H1 (cell line): ENCODE measurements around the gene KCNJ18. TPM values are rescaled to one million over a fixed set of nuclear protein-coding genes. Genes with fewer than 3 reads are reported as not detected.
"Not testable (repeated sequence)": the region's sequence is repeated elsewhere in the genome, so short reads cannot be mapped to it uniquely, and the experiment has no call there.

Experiments used
- CTCF ChIA-PET: fragments of 300-600 bp; sonication (Branson Sonifier 250); formaldehyde crosslinking; loops from one replicate; lab custom pipeline; 2021; ENCODE audit not compliant: partially characterized antibody; lab: Charles Lee
- POLR2A ChIA-PET: fragments of 300-600 bp; sonication (Branson Sonifier 250); formaldehyde crosslinking; loops from one replicate; lab custom pipeline; 2021; ENCODE audit warnings: inconsistent platforms; ENCODE audit not compliant: partially characterized antibody; lab: Charles Lee
- DNase-seq, 2 experiments: peaks; one replicate each; pipeline versions ENCODE4 v3.0.0 to v3.0.0-alpha.2; 2010 to 2022; ENCODE audit warnings: low spot score in 2 of 2, low read depth in 1 of 2, mixed read lengths in 1 of 2
- FAIRE-seq: peaks from 2 replicates; lab custom pipeline; 2011; peaks lifted over from hg19 to GRCh38; lab: Jason Lieb, UNC
- H2AFZ ChIP-seq: 2 replicates; pipeline ENCODE4 v1.8.1; 2012; ENCODE audit warnings: low read length, inconsistent platforms
- H2AK5ac ChIP-seq: 2 replicates; pipeline ENCODE4 v1.6.1; 2013; ENCODE audit warnings: low read depth, low read length
- H2BK120ac ChIP-seq: replicated peaks from 2 replicates; pipeline ENCODE3; 2013; ENCODE audit warnings: low read depth, low read length, inconsistent platforms
- H2BK12ac ChIP-seq: 2 replicates; pipeline ENCODE4 v1.6.1; 2013; ENCODE audit warnings: low read depth, low read length
- H2BK15ac ChIP-seq: 2 replicates; pipeline ENCODE4 v1.6.1; 2013; ENCODE audit warnings: low read length
- H2BK20ac ChIP-seq: 2 replicates; pipeline ENCODE4 v1.6.1; 2013; ENCODE audit warnings: low read length
- H2BK5ac ChIP-seq: 2 replicates; pipeline ENCODE4 v1.6.1; 2013; ENCODE audit warnings: low read depth, low read length
- H3K14ac ChIP-seq: 2 replicates; pipeline ENCODE4 v1.6.1; 2013; ENCODE audit warnings: inconsistent platforms; ENCODE audit not compliant: insufficient read length
- H3K18ac ChIP-seq: 2 replicates; pipeline ENCODE4 v1.6.1; 2013; ENCODE audit warnings: low read length; ENCODE audit errors: extremely low read depth
- H3K23ac ChIP-seq: 2 replicates; pipeline ENCODE4 v1.6.1; 2013; ENCODE audit warnings: inconsistent platforms; ENCODE audit not compliant: insufficient read length
- H3K23me2 ChIP-seq: 2 replicates; pipeline ENCODE4 v1.6.1; 2013; ENCODE audit warnings: low read depth, low read length
- H3K27ac ChIP-seq: 2 replicates; pipeline ENCODE4 v1.6.1; 2011; ENCODE audit warnings: low read depth, low read length, inconsistent platforms
- H3K27me3 ChIP-seq, 4 experiments: replicated peaks in 1 of 4; 1 replicate in 1 of 4; 2 replicates in 3 of 4; pipeline versions ENCODE4 v1.6.1 to v1.8.1; 2011 to 2013; ENCODE audit warnings: low read length in 3 of 4, mild to moderate bottlenecking in 3 of 4, inconsistent platforms in 2 of 4, mixed read lengths in 2 of 4, moderate library complexity in 1 of 4; ENCODE audit not compliant: control insufficient read depth in 3 of 4, insufficient read depth in 3 of 4; ENCODE audit errors: extremely low read depth in 1 of 4
- H3K36me3 ChIP-seq, 4 experiments: 2 replicates each; pipeline versions ENCODE4 v1.6.1 to v1.8.1; 2011 to 2013; ENCODE audit warnings: mild to moderate bottlenecking in 4 of 4, low read length in 3 of 4, moderate library complexity in 2 of 4, control low read depth in 1 of 4, inconsistent platforms in 1 of 4; ENCODE audit not compliant: insufficient read depth in 4 of 4, control insufficient read depth in 2 of 4
- H3K4ac ChIP-seq: replicated peaks from 2 replicates; pipeline ENCODE3; 2013; ENCODE audit warnings: low read length, low read depth, mixed read lengths, inconsistent platforms; ENCODE audit not compliant: insufficient read length
- H3K4me1 ChIP-seq, 4 experiments: replicated peaks in 1 of 4; 1 replicate in 1 of 4; 2 replicates in 3 of 4; pipeline versions ENCODE4 v1.6.1 to v1.8.1; 2011 to 2013; ENCODE audit warnings: low read length in 3 of 4, inconsistent platforms in 2 of 4, mixed read lengths in 1 of 4; ENCODE audit not compliant: insufficient read depth in 4 of 4, control insufficient read depth in 3 of 4
- H3K4me2 ChIP-seq, 2 experiments: 2 replicates each; pipeline versions ENCODE4 v1.6.1 to v1.8.1; 2011 to 2013; ENCODE audit warnings: low read depth in 2 of 2, low read length in 2 of 2, control low read depth in 1 of 2, inconsistent platforms in 1 of 2, mild to moderate bottlenecking in 1 of 2; ENCODE audit not compliant: insufficient read depth in 1 of 2
- H3K4me3 ChIP-seq, 4 experiments: fragments of 200-600, 300-600 bp in 1 of 4; sonication (generic), shearing (Covaris generic), sonication (Bioruptor Twin) in 1 of 4; 2 replicates each; pipeline versions ENCODE4 v1.5.1 to v1.8.1; 2011 to 2016; ENCODE audit warnings: low read length in 4 of 4, low read depth in 3 of 4, control low read depth in 2 of 4, inconsistent platforms in 2 of 4, mild to moderate bottlenecking in 2 of 4, mixed read lengths in 1 of 4, moderate library complexity in 1 of 4; ENCODE audit not compliant: insufficient read depth in 2 of 4; ENCODE audit errors: extremely low read depth in 1 of 4
- H3K56ac ChIP-seq: replicated peaks from 2 replicates; pipeline ENCODE3; 2013; ENCODE audit warnings: low read depth, mild to moderate bottlenecking, mixed read lengths, low read length, inconsistent platforms; ENCODE audit not compliant: insufficient read length
- H3K79me1 ChIP-seq: 2 replicates; pipeline ENCODE4 v1.6.1; 2013; ENCODE audit warnings: low read depth, low read length, control low read depth
- H3K79me2 ChIP-seq, 2 experiments: 2 replicates each; pipeline versions ENCODE4 v1.6.1 to v1.8.1; 2012 to 2013; ENCODE audit warnings: low read length in 2 of 2, mild to moderate bottlenecking in 2 of 2, inconsistent platforms in 1 of 2; ENCODE audit not compliant: insufficient read depth in 2 of 2, control insufficient read depth in 1 of 2
- H3K9ac ChIP-seq, 4 experiments: replicated peaks in 1 of 4; 1 replicate in 1 of 4; 2 replicates in 3 of 4; pipeline versions ENCODE4 v1.6.1 to v1.8.1; 2011 to 2013; ENCODE audit warnings: low read depth in 3 of 4, low read length in 3 of 4, control low read depth in 2 of 4, mild to moderate bottlenecking in 2 of 4, moderate library complexity in 2 of 4, inconsistent platforms in 1 of 4; ENCODE audit errors: extremely low read depth in 1 of 4
- H3K9me3 ChIP-seq, 2 experiments: 2 replicates each; pipeline versions ENCODE4 v1.6.1 to v1.8.1; 2012 to 2013; ENCODE audit warnings: mild to moderate bottlenecking in 2 of 2, moderate library complexity in 2 of 2, control low read depth in 1 of 2, inconsistent platforms in 1 of 2, low read depth in 1 of 2, low read length in 1 of 2, mixed read lengths in 1 of 2; ENCODE audit not compliant: insufficient read depth in 2 of 2
- H4K20me1 ChIP-seq, 2 experiments: replicated peaks in 1 of 2; 2 replicates each; pipeline versions ENCODE3 to v1.8.1; 2011 to 2013; ENCODE audit warnings: inconsistent platforms in 2 of 2, low read length in 2 of 2, mild to moderate bottlenecking in 1 of 2; ENCODE audit not compliant: insufficient read depth in 2 of 2, control insufficient read depth in 1 of 2
- H4K5ac ChIP-seq: 2 replicates; pipeline ENCODE4 v1.6.1; 2013; ENCODE audit warnings: low read length, low read depth, mixed read lengths, inconsistent platforms; ENCODE audit not compliant: insufficient read length
- H4K8ac ChIP-seq: 2 replicates; pipeline ENCODE4 v1.8.0; 2013; ENCODE audit warnings: mild to moderate bottlenecking, moderate library complexity, low read length, inconsistent platforms; ENCODE audit not compliant: insufficient read depth; ENCODE audit errors: extremely low read depth
- H4K91ac ChIP-seq: replicated peaks from 2 replicates; pipeline ENCODE3; 2013; ENCODE audit warnings: low read length, mixed read lengths, inconsistent platforms; ENCODE audit not compliant: insufficient read length
- WGBS, 2 experiments: shearing (Covaris generic) in 1 of 2; methylation state at CpG; one replicate each; pipeline versions ENCODE4 v1.1.6 to v1.1.7; 2013 to 2015; ENCODE audit warnings: low lambda C conversion rate in 2 of 2, mixed read lengths in 2 of 2, inconsistent platforms in 1 of 2, low coverage in 1 of 2, missing lambda C conversion rate in 1 of 2; ENCODE audit not compliant: insufficient replicate concordance in 2 of 2, insufficient coverage in 1 of 2, insufficient read length in 1 of 2; ENCODE audit errors: extremely low coverage in 1 of 2, missing lambda C conversion rate in 1 of 2; 5-methylcytosine and 5-hydroxymethylcytosine counted together
- polyA plus RNA-seq, 7 experiments: library from polyadenylated mRNA; depleted of rRNA in 3 of 7; stranded (reverse) in 5 of 7; unstranded in 2 of 7; fragments of >200 nt in 5 of 7; fragments of 200-250 nt in 2 of 7; gene quantifications; 1 replicate in 5 of 7; 2 replicates in 1 of 7; 4 replicates in 1 of 7; pipeline versions ENCODE4 v1.2.1 to v1.2.3, GENCODE V29; 2011 to 2013; ENCODE audit warnings: missing spikeins in 2 of 7, mixed read lengths in 2 of 7
- total RNA-seq: library from RNA; stranded (reverse); fragmentation: NEBNext Ultra II Directional; extraction: Animal tissue kit (Norgen Biotek cat#: 25700); gene quantifications from 2 replicates; pipeline ENCODE4 v1.2.1, GENCODE V29; 2021

Gene KCNJ18
- total and polyA plus RNA-seq, 2 of the 8 experiments (the other 6 are each of a cell fraction or from before 2014, with no cell fraction given) = not detected

DNA sequence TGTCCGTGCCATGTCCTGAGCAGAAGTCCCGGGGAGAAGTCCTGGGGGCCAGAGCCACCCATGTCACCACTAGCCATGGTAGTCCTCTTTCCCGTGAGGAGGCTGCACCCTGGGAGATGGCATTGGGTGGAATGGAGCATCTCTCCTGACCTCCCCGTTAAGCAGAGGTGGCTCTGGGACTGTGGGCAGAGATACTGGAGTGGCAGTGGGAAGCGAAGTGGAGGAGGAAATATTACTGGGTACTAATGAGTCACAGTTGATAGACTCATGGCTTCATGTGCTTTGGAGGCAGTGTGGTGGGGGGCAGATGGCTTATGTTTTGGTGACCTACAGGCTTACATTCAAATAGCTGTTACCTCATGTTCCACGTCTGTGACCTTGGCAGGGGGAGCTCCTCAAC lies 44.2 kb upstream of the KCNJ18 start:
- not testable (repeated sequence) for FAIRE-seq
- 87% methylated on average over 4 of the region's 6 CpGs; no CpG with 5 or more reads in 1 of the 2 experiments for WGBS, 2 experiments

DNA sequence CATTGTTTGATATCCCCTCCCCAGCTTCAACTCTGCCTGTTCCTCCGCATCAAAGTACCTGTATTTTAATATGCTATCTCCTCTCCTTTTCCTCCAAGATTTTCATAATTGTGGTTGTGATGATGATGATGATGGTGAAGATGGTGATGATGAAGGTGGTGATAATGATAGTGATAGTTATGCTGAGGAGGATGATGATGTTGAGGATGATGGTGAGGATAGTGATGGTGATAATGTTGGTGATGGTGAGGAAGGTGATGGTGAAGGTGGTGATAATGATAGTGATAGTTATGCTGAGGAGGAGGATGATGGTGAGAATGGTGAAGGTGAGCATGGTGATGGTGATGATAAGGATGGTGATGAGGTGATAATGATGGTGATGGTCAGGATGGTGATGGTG lies 42.3 kb upstream of the KCNJ18 start:
- H3K27ac ChIP-seq, H2BK20ac ChIP-seq, H3K79me1 ChIP-seq, H2BK5ac ChIP-seq, POLR2A ChIA-PET, CTCF ChIA-PET, FAIRE-seq, H2BK12ac ChIP-seq, H3K23me2 ChIP-seq, H3K27me3 ChIP-seq, H3K18ac ChIP-seq, H2AK5ac ChIP-seq, DNase-seq, H2AFZ ChIP-seq, H3K36me3 ChIP-seq, H4K5ac ChIP-seq, H2BK120ac ChIP-seq, H2BK15ac ChIP-seq, H3K4ac ChIP-seq, H3K4me2 ChIP-seq, H3K9ac ChIP-seq, H4K91ac ChIP-seq, H4K8ac ChIP-seq, H4K20me1 ChIP-seq, H3K56ac ChIP-seq, H3K4me3 ChIP-seq, H3K4me1 ChIP-seq, H3K14ac ChIP-seq, H3K79me2 ChIP-seq, H3K23ac ChIP-seq: not testable (repeated sequence)
- H3K9me3 ChIP-seq = peaks cover 7 to 60% of the 10 kb centered on the region in 2 experiments; a peak in 3 of 4 replicates
- WGBS, 2 experiments = 64% methylated on average over 1 of the region's 1 CpG; no CpG with 5 or more reads in 1 of the 2 experiments

More for the DNA sequence above, 44.2 kb upstream of the KCNJ18 start:
- H3K9ac ChIP-seq, H3K4me3 ChIP-seq, POLR2A ChIA-PET, H2BK12ac ChIP-seq, H3K23ac ChIP-seq, H4K5ac ChIP-seq, H2AFZ ChIP-seq, H3K27ac ChIP-seq, H4K8ac ChIP-seq, H4K91ac ChIP-seq, H2BK20ac ChIP-seq, H3K23me2 ChIP-seq, H2BK5ac ChIP-seq, H3K4me1 ChIP-seq, H3K4ac ChIP-seq, H3K79me1 ChIP-seq, H3K56ac ChIP-seq, H3K79me2 ChIP-seq, H4K20me1 ChIP-seq, CTCF ChIA-PET, H2BK15ac ChIP-seq, H3K14ac ChIP-seq, H3K4me2 ChIP-seq, DNase-seq, H3K18ac ChIP-seq, H2BK120ac ChIP-seq, H3K36me3 ChIP-seq, H2AK5ac ChIP-seq, H3K27me3 ChIP-seq: not testable (repeated sequence)
- peaks cover 7 to 49% of the 10 kb centered on the region in 2 experiments; a peak in 3 of 4 replicates for H3K9me3 ChIP-seq
